T-helper 2 cell (primary cell): ENCODE measurements around the gene OGFOD3.
A peak's percentile ranks its signal among the peaks of the same experiment; 100 is the strongest.
"Not testable (repeated sequence)": the region's sequence is repeated elsewhere in the genome, so short reads cannot be mapped to it uniquely, and the experiment has no call there.

ENCODE experiments used
- DNase-seq, 5 experiments: peaks; one replicate each; pipeline versions ENCODE4 v3.0.0 to v3.0.0-alpha.2; 2012 to 2022
- total RNA-seq, 2 donors: gene quantifications; one replicate each; lab custom pipeline; 2026; lab: John Stamatoyannopoulos, UW

Gene OGFOD3, protein sequence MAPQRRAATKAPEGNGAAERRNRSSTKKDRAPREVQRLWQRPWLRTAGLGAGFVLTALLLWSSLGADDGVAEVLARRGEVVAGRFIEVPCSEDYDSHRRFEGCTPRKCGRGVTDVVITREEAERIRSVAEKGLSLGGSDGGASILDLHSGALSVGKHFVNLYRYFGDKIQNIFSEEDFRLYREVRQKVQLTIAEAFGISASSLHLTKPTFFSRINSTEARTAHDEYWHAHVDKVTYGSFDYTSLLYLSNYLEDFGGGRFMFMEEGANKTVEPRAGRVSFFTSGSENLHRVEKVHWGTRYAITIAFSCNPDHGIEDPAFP
- 12.5 to 18.4 reads per million in 2 donors for total RNA-seq

- DNase-seq = peak; percentile 70 to 94 (median 81)
These were observed at the start of gene OGFOD3, which contains the start of gene HEXD for GRCh38 chr17:82418001-82418986. Gene OGFOD3, minus strand, starts transcription at chr17:82418586. Its CDS starts 101 bp downstream, at chr17:82418485. Gene HEXD, plus strand, starts transcription at chr17:82418347. Its CDS starts 1,453 bp downstream, at chr17:82419800.

DNA sequence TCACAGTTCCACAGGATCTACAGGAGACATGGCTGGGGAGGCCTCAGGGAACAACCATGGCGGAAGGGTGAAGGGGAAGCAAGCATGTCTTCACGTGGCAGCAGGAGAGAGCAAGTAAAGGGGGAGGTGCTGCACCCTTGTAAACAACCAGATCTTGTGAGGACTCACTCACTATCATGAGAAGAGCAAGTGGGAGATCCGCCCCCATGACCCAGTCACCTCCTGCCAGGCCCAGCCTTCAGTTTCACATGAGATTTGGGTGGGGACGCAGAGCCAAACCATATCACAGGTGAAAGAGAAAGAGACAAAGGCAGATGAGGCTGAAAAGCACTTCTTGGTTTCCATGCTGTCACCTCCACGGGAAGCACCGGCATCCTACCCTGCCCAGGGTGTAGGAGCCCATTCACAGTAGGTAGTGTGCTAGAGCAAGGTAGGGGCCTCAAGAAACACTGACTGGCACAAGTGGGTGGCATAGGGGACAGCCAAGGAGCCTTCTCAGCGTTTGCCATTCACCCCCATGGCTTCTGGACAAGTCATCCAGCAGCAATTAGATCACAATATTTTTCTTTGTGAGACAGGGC lies 46.7 kb upstream of the OGFOD3 start:
- no peak for DNase-seq

- no peak for DNase-seq
These were observed 46.2 kb upstream of the OGFOD3 start for GRCh38 chr17:82464567-82464929.

GRCh38 chr17:82463925-82464566 lies 45.7 kb upstream of the OGFOD3 start:
- no peak for DNase-seq

DNA sequence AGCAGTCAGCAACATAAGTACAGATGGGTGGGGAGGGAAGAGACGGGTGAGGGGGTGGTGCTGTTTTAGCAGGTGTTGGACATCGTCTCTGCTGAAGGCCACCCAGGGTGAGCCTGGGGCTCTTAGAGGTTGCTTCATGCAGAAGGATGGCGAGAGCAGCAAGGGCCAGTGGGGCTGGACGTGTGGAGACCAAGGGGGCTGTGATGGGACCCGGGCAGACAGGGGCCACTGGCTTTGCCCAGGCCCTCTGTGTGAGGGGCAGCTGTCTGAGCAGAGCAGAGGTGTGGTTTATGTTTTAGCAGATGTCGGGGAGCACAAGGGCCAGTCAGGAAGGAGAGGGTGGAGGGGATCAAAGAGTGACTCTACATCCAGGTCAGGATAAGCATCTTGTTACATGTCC lies 45.0 kb upstream of the OGFOD3 start:
- no peak for DNase-seq

DNA sequence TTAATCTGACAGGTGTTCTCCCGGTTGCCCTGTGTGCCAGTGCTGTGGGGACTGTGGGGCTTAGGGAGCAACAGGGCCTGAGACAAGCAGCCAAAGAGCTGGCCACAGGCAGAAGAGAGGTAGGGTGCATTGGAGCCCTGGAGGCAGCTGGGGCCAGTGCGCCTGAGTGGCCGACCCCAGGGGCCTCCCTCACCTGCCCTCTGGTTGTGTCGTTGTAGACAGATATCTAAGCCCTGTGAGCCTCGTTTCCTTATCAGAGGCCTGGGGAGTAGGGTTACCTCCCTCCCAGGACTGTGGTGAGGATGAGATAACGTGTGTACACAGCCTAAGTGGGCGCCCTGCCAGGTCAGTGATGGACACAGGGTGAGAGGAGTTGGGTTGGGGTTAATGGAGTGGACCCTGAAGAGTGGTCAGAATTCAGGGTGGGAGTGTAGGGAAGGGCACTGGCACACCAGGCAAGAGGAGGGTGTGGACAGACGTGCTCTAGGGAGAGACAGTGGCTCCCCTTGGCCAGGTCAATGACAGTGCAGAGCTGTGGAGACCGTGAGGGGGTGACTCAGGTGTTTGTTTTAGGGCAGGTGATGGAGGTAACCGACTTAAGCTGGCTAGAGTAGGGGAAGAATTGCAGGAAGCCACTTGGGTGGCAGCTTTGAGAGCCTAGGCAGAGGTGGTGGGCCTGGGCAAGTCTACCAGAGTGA lies 43.6 kb upstream of the OGFOD3 start:
- DNase-seq = no peak

GRCh38 chr17:82459936-82460335 lies 41.5 kb upstream of the OGFOD3 start:
- DNase-seq = not testable (repeated sequence)

DNA sequence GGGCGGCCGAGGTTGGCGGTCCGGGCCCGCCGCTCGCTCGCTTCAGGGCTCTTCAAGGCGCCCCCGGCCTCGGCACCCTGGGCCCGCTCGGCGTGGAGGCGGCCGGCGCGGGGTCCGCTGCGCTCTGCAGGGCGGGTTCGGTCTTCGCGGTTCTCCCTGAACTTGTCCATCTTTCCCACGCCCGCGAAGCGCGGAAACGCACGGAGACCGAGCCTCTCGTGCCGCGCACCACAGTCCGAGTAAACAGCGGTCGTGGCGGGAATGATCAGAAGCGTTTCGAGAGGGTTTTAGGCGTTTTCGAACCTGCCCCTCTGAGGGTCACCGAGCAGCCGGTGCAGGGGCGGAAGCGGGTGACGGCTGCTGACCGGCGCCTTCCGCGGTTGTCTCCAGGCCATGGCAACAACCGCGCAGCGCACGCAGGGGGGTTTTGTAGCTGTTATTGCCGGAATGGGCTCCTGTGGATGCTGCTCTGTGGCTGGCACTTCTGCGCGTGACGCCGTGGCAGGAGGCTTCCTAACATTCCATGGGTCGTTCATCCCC lies 40.6 kb upstream of the OGFOD3 start:
- DNase-seq = peak in 2 of 5 experiments; percentile 36 to 42

- DNase-seq = peak; percentile 86 to 99 (median 95)
These were observed 39.9 kb upstream of the OGFOD3 start, which contains the start of gene NARF for GRCh38 chr17:82458179-82458884. Gene NARF, plus strand, starts transcription at chr17:82458741. Its CDS starts 63 bp downstream, at chr17:82458804.

DNA sequence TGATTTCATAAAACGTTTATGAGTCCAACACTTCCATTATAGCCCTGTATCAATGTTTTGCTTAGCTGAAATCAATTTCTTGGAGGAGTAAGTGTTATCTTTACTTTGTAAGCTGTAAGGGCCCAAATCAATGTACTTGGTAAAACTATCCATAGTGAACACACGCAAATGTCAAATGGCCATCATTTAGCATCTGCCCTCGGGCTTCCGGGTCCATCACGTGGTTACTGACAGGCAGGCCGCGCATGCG lies 39.5 kb upstream of the OGFOD3 start:
- DNase-seq = no peak

- DNase-seq = no peak
These were observed 38.9 kb upstream of the OGFOD3 start for GRCh38 chr17:82457073-82457928.

DNA sequence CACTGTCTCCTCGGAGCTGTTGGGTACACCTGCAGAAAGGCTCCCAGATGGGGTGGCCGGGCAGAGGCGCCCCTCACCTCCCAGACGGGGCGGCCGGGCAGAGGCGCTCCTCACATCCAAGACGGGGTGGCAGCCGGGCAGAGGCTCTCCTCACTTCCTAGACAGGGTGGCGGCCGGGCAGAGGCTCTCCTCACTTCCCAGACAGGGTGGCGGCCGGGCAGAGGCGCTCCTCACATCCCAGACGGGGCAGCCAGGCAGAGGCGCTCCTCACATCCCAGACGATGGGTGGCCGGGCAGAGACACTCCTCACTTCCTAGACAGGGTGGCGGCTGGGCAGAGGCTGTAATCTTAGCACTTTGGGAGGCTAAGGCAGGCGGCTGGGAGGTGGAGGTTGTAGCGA lies 35.3 kb upstream of the OGFOD3 start:
- DNase-seq = not testable (repeated sequence)

DNA sequence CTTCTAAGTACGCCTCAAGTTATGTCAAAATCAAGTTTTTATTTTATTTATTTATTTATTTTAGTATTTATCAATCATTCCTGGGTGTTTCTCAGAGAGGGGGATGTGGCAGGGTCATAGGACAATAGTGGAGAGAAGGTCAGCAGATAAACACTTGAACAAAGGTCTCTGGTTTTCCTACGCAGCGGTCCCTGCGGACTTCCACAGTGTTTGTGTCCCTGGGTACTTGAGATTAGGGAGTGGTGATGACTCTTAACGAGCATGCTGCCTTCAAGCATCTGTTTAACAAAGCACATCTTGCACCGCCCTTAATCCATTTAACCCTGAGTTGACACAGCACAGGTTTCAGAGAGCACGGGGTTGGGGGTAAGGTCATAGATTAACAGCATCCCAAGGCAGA lies 34.8 kb upstream of the OGFOD3 start:
- not testable (repeated sequence) for DNase-seq

- DNase-seq = no peak
These were observed 33.8 kb upstream of the OGFOD3 start for GRCh38 chr17:82452162-82452561.

DNA sequence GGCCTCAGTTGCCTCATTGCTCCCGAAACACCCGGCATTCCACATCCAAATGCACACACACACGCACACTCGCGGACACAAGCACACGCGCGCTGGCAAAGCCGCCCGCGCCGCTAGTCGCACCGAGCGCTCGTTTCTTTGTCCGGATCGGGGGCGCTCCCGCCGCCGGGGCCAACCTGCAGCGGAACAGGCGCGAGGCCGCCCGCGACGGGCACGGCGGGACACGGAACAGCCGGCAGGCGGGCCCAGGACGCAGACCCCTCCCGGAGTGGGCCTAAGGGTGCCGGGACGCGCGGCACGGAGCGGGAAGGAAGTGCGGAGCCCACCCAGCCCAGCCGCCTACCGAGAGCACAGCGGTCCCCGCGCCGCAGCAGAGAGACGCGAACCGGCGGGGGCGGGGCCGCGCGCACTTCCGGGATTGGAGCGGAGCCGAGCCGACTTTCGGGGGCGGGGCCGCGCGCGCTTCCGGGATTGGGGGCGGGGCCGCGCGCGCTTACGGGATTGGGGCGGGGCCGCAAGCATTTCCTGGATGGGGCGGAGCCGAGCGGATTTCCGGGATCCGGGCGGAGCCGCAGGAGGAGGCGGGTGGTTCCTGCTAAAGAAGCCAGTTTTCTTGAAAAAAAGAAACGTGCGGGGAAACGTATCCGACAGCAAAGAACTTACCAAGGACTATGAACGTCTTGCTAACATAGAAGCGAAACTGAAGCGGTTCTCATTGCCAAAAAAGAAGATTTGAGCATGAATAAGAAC lies 32.1 kb upstream of the OGFOD3 start, which contains the start of gene CYBC1:
Gene CYBC1 (minus strand): TSS at position 396 of the 750 bp plus-strand sequence. CDS start 1,498 bp downstream, outside the sequence.
- peak; percentile 86 to 97 (median 92) for DNase-seq

GRCh38 chr17:82449883-82450356 lies 31.5 kb upstream of the OGFOD3 start:
- peak in 2 of 5 experiments; percentile 28 to 53 for DNase-seq

- DNase-seq = peak; percentile 30 to 91 (median 61)
These were observed 30.9 kb upstream of the OGFOD3 start for GRCh38 chr17:82449131-82449882.

DNA sequence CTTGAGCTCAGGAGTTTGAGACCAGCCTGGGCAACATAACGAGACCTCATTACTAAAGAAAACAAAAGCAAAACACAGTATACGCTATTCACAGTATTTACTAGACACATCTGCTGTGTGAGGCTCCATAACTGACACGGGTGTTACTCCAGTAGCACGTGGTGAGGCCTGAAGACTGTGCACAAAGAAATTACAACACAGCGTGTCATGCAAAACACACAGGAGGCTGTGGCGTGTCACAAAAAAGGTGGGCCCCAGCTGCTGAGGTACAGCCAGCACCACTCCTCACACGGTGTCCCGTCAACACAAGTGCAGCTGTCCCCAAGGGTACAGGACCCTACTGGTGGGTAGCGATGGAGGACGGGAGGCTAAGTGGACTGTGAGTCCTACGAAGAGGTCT lies 29.5 kb upstream of the OGFOD3 start:
- no peak for DNase-seq
